Coronary artery (tissue), 2 donors: ENCODE results near the gene MICU2.

ENCODE experiments used
- DNase-seq: peaks from one replicate; pipeline ENCODE4 v3.0.0-alpha.2; 2017; ENCODE audit warnings: low spot score
- H3K27ac ChIP-seq, 2 donors: fragments of 200-600 bp; sonication (generic); one replicate each; pipeline ENCODE4 v1.5.1; 2016 to 2019
- H3K4me3 ChIP-seq: fragments of 200-600 bp; sonication (generic); 2 replicates; pipeline ENCODE4 v1.5.1; 2016; ENCODE audit warnings: mild to moderate bottlenecking, moderate library complexity
- TF ChIP-seq, protein P1 (sequence below): fragments of 200-600 bp; sonication (generic); IDR thresholded peaks from one replicate; pipeline ENCODE4 v1.5.1; 2019; ENCODE audit warnings: antibody characterized with exemption

The MICU2 gene

DNA sequence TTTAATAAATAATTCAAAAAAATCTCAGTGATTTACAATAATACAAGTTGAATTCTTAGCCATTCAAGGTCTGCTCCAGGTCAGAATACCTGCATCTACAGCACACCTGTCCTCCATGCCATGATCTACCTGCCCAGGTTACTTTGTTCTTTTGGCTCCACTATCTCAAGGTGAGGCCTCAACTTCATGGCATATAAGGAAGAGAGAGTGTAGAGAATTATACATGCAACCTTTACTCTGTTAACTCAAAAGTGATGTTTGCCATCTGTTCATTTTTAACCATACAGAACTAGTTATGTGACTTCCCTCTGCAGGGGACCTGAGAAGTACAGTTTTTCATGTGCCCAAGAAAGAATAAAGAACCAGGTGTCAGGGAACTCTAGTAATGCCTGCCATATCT lies 28.2 kb upstream of the MICU2 start:
- TF ChIP-seq, protein P1, sequence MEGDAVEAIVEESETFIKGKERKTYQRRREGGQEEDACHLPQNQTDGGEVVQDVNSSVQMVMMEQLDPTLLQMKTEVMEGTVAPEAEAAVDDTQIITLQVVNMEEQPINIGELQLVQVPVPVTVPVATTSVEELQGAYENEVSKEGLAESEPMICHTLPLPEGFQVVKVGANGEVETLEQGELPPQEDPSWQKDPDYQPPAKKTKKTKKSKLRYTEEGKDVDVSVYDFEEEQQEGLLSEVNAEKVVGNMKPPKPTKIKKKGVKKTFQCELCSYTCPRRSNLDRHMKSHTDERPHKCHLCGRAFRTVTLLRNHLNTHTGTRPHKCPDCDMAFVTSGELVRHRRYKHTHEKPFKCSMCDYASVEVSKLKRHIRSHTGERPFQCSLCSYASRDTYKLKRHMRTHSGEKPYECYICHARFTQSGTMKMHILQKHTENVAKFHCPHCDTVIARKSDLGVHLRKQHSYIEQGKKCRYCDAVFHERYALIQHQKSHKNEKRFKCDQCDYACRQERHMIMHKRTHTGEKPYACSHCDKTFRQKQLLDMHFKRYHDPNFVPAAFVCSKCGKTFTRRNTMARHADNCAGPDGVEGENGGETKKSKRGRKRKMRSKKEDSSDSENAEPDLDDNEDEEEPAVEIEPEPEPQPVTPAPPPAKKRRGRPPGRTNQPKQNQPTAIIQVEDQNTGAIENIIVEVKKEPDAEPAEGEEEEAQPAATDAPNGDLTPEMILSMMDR, result no peak
- DNase-seq, result no peak
- H3K27ac ChIP-seq, result no peak overlapping the region
- H3K4me3 ChIP-seq, result no peak overlapping the region

DNA sequence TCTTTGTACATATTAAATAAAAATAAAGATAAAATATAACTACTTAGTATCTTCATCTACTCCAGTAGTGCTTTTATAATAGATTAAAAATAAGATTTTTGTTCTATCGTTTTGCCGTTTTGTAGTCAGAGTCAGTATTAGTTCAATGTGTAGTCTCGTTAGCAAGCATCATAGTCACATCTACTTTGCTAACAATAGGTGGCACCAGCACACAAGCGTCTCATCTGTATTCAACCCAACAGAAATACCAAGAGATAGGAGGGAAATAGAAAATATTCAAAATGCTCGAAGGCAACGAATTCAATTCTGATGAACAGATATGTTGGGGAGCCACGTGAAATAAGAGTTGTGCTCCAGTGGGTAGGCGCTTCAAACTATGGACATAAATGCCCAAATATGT lies 21.4 kb upstream of the MICU2 start:
- no peak for DNase-seq
- TF ChIP-seq, protein P1, result no peak

DNA sequence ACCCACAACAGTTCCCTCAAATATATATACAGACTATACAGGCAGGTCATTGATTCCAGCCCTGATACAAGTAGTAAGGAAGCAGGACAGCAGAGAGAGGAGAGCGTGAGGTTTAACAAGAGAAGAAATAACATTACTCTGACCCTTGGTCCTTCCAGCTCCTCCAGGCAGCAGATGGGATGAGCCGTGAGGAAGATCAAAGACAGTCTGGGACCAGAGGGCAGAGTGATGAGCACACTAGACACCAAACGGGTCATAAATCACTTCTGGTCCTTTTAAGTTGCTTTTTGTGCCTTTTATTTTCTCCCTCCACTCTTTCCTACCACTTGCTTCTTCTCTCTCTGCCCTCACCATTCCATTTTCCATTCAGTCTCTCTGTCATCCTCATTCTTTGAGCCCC lies 16.9 kb upstream of the MICU2 start:
- TF ChIP-seq, protein P1, result no peak
- Histone ChIP-seq H3K27ac (no peak overlapping the region), H3K4me3 (no peak overlapping the region)
- no peak for DNase-seq

More for the DNA sequence above, 21.4 kb upstream of the MICU2 start:
- no peak overlapping the region for H3K4me3 ChIP-seq
- H3K27ac ChIP-seq, result no peak overlapping the region

DNA sequence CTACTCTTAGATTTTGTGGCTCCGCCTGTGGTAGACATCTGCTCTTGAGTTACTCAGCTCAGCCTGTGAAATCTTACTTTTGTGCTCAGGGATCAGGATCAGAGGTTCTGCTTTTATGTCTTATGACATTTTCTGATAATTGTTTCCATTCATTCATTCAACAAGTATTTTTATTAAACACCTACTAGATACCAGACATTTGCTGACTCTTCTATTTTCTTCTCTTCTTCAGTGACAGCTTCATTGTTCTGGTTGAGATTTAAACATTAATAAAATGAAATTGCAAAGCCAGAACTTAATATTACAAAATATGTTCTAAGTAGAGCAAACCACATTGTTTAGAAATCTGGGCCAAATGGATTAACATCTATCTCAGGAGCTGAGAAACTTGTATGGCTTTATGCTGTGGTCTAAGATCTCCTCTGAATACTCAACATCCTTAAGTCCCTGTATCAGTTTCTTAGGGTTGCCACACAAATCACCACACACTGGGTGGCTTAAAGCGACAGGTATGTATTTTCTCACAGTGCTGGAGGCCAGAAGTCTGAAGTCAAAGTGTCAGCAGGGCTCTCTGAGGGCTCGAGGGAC lies 15.8 kb upstream of the MICU2 start:
- Histone ChIP-seq H3K4me3 (no peak overlapping the region), H3K27ac (no peak overlapping the region)
- DNase-seq, result no peak
- TF ChIP-seq, protein P1, result no peak

DNA sequence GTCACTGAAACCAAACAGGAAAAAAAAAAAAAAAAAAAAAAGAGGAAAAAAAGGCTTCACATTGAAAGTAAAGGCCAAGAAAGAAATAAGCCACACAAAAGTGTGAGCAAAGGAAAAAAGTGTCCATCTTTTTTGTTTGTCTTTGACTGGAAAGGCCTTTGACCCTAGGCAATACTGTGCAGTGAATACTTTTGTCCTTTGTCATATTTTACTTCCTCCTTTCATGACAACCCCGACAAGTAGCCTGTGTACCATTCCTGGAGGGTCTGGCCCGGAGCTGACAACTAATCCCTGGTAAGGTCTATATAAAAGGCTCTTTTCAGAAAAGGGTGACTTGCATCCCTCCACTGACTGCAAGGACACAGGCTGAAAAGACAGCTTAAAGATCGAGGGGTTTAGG lies 12.9 kb upstream of the MICU2 start:
- Histone ChIP-seq H3K27ac (no peak overlapping the region), H3K4me3 (no peak overlapping the region)
- no peak for DNase-seq

DNA sequence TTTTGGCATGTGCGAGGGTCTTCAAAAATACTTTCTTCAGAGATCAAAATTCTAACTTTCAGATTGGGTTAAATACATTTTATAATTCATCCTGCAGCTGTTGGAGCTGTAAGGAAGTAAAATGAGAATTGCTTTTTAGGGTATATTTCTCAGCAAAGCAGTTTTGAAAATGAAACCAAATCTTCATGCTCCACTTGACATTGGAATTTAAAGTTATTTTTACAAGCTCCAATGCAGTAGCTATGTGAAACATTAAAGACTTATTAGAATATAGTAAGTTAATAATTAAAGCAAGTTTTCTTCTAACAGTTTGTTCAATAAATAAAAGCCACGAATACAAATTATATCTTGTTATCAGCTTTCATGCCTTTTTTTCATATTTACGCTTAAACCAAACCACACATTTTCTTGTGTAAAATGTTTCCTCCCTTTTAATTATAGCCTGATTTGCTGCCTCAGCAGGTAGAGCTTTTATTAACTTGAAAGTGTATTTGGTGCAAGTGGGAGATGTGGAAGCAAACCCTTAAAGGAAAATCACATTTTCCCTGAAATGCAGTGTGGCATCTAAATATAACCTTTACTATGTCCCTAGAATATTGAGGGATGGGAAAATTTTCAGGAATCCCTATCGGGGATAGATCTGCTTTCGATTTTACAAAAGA lies 12.4 kb upstream of the MICU2 start:
- TF ChIP-seq, protein P1, result no peak
- Histone ChIP-seq H3K27ac (no peak overlapping the region), H3K4me3 (no peak overlapping the region)
- DNase-seq, result no peak

More for the DNA sequence above, 12.9 kb upstream of the MICU2 start:
- TF ChIP-seq, protein P1, result no peak

DNA sequence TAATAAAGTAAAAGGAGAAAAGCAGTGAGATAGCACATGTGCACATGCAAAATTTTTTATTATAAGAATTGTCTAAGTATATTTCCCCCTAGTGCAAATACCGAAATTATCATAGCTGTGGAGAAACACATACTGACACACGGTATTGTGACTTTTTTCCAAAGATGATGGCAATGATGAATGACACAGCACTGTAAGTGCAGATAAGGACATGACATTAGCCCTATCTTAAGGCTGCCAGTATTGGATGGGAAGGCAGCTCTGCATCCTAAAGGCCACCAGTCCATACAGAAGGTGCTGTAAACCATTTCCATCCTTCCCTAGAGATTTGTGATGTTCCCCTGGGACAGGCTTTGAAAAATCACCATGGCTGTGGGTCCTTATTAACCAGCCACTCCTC lies 11.5 kb upstream of the MICU2 start:
- DNase-seq, result no peak
- TF ChIP-seq, protein P1, result no peak
- Histone ChIP-seq H3K4me3 (no peak overlapping the region), H3K27ac (no peak overlapping the region)
